Caco-2 (cell line): ENCODE data around the gene AAK1. TPM values are rescaled to one million over a fixed set of nuclear protein-coding genes. Genes with fewer than 3 reads are reported as not detected.
A peak's percentile ranks its signal among the peaks of the same experiment; 100 is the strongest.

Source experiments
- BruUV-seq: library from RNA; stranded (reverse); fragments of 400-500 nt; replicated peaks from 2 replicates; lab custom pipeline; 2021; lab: Mats Ljungman, UMichigan
- CTCF ChIA-PET: fragments of 300-600 bp; sonication (Branson Sonifier 250); formaldehyde crosslinking; loops from one replicate; lab custom pipeline; 2022; ENCODE audit warnings: antibody characterized with exemption; lab: Charles Lee
- POLR2A ChIA-PET: fragments of 300-600 bp; sonication (Branson Sonifier 250); formaldehyde crosslinking; loops from one replicate; lab custom pipeline; 2022; ENCODE audit warnings: antibody characterized with exemption; lab: Charles Lee
- DNase-seq, 2 experiments: peaks; one replicate each; pipeline versions ENCODE4 v3.0.0 to v3.0.0-alpha.2; 2020 to 2022
- H3K27me3 ChIP-seq: replicated peaks from 2 replicates; pipeline ENCODE4 v1.6.0; 2011; ENCODE audit warnings: low read length; ENCODE audit not compliant: control insufficient read depth, insufficient read depth
- H3K36me3 ChIP-seq: 2 replicates; pipeline ENCODE4 v1.5.1; 2011; ENCODE audit warnings: low read length; ENCODE audit not compliant: control insufficient read depth, insufficient read depth
- H3K4me1 ChIP-seq: fragments of 250-450 bp; sonication (Bioruptor Pico); 2 replicates; pipeline ENCODE4 v1.5.1; 2020; ENCODE audit warnings: mild to moderate bottlenecking
- H3K4me3 ChIP-seq: 2 replicates; pipeline ENCODE4 v1.5.1; 2011; ENCODE audit warnings: low read depth, mild to moderate bottlenecking, control low read depth, low read length
- H3K9me3 ChIP-seq: fragments of 250-450 bp; sonication (Bioruptor Pico); 2 replicates; pipeline ENCODE4 v1.5.1; 2020; ENCODE audit warnings: mild to moderate bottlenecking, moderate library complexity
- H3K27ac Mint-ChIP-seq: one replicate; pipeline ENCODE4 v1.8.0; 2022; ENCODE audit warnings: mixed read lengths; ENCODE audit not compliant: unreplicated experiment
- H3K27me3 Mint-ChIP-seq: one replicate; pipeline ENCODE4 v1.8.0; 2022; ENCODE audit warnings: mixed read lengths; ENCODE audit not compliant: insufficient read depth, unreplicated experiment
- H3K36me3 Mint-ChIP-seq: one replicate; pipeline ENCODE4 v1.8.0; 2022; ENCODE audit warnings: mild to moderate bottlenecking, mixed read lengths; ENCODE audit not compliant: insufficient read depth, unreplicated experiment
- H3K4me1 Mint-ChIP-seq: one replicate; pipeline ENCODE4 v1.8.0; 2022; ENCODE audit warnings: low read depth, mixed read lengths; ENCODE audit not compliant: unreplicated experiment
- H3K4me3 Mint-ChIP-seq: one replicate; pipeline ENCODE4 v1.8.0; 2022; ENCODE audit warnings: mild to moderate bottlenecking, moderate library complexity, mixed read lengths; ENCODE audit not compliant: unreplicated experiment
- H3K9me3 Mint-ChIP-seq: one replicate; pipeline ENCODE4 v1.8.0; 2022; ENCODE audit warnings: mixed read lengths; ENCODE audit not compliant: unreplicated experiment
- CTCF ChIP-seq, 2 experiments: fragments of 200-600 bp in 1 of 2; IDR thresholded peaks; 1 replicate in 1 of 2; 2 replicates in 1 of 2; pipeline versions ENCODE4 v1.5.1 to v1.8.0; 2011 to 2022; ENCODE audit warnings: antibody characterized with exemption in 1 of 2, control low read depth in 1 of 2, inconsistent platforms in 1 of 2, low read depth in 1 of 2, low read length in 1 of 2, mild to moderate bottlenecking in 1 of 2, moderate library complexity in 1 of 2; ENCODE audit not compliant: insufficient read depth in 1 of 2, severe bottlenecking in 1 of 2, unreplicated experiment in 1 of 2
- intact Hi-C: fragments of 100-400 bp; cut with micrococcal nuclease; formaldehyde crosslinking; loops from one replicate; pipeline ENCODE4 v1.10.0; 2022; ENCODE audit not compliant: unreplicated experiment
- total RNA-seq: library from RNA; stranded (reverse); gene quantifications from 2 replicates; pipeline ENCODE4 v1.2.3, GENCODE V29; 2022

The AAK1 gene
- total RNA-seq, 1 experiment from 2014 or later, result 39.7 TPM

GRCh38 chr2:69544951-69545350 lies 98.6 kb downstream of the AAK1 start:
- Mint-ChIP-seq H3K9me3 (no peaks in the 10 kb centered on the region), H3K27me3 (no peaks in the 10 kb centered on the region), H3K4me3 (no peak overlapping the region), H3K4me1 (peaks cover 7% of the 10 kb centered on the region), H3K36me3 (peaks cover 6% of the 10 kb centered on the region), H3K27ac (no peak overlapping the region)
- H3K36me3 ChIP-seq, result no peaks in the 10 kb centered on the region; the same call in 1 of the 2 replicates
- peaks cover 7% of the 10 kb centered on the region; the same call in 1 of the 2 replicates for H3K9me3 ChIP-seq
- peaks cover 11% of the 10 kb centered on the region for H3K4me1 ChIP-seq
- ChIA-PET POLR2A (no interaction called here), CTCF (no interaction called here)
- H3K27me3 ChIP-seq, result no peaks in the 10 kb centered on the region
- no peak for DNase-seq
- BruUV-seq, result no TSS peak
- H3K4me3 ChIP-seq, result no peak overlapping the region
- no peak for TF ChIP-seq CTCF (IDR thresholded peaks at IDR 0.05; ENCODE audit: insufficient read depth in 1 of 2, low read depth in 1 of 2, low read length in 1 of 2, severe bottlenecking in 1 of 2, unreplicated experiment in 1 of 2)
- intact Hi-C loops, result no loop called here

- H3K4me1 Mint-ChIP-seq, result peaks cover 13% of the 10 kb centered on the region
- no peaks in the 10 kb centered on the region for H3K9me3 Mint-ChIP-seq
- H3K4me3 Mint-ChIP-seq, result no peak overlapping the region
- H3K27ac Mint-ChIP-seq, result peak overlapping the region; percentile 55
- Histone ChIP-seq H3K36me3 (no peaks in the 10 kb centered on the region; the same call in 1 of the 2 replicates), H3K9me3 (no peaks in the 10 kb centered on the region), H3K4me3 (no peak overlapping the region), H3K27me3 (no peaks in the 10 kb centered on the region), H3K4me1 (peaks cover 17% of the 10 kb centered on the region)
- TF ChIP-seq CTCF (IDR thresholded peaks at IDR 0.05; ENCODE audit: insufficient read depth in 1 of 2, low read depth in 1 of 2, low read length in 1 of 2, severe bottlenecking in 1 of 2, unreplicated experiment in 1 of 2), result no peak
- H3K27me3 Mint-ChIP-seq, result no peaks in the 10 kb centered on the region
- intact Hi-C loops, result no loop called here
- DNase-seq, result no peak
- BruUV-seq, result no TSS peak
- POLR2A ChIA-PET, result interaction anchor here (0.6 kb wide), 1 partner anchor 14 kb away, joined by 6 read pairs; no protein-coding TSS in a partner anchor
- H3K36me3 Mint-ChIP-seq, result peaks cover 17% of the 10 kb centered on the region
- CTCF ChIA-PET, result interaction anchor here (0.8 to 1.3 kb wide), 3 partner anchors 10 to 177 kb away, joined by 3 to 12 read pairs (median 3); no protein-coding TSS in a partner anchor
Observed at GRCh38 chr2:69539549-69539908, 104.0 kb downstream of the AAK1 start.

- POLR2A ChIA-PET, result interaction anchor here (0.6 kb wide), 1 partner anchor 15 kb away, joined by 6 read pairs; no protein-coding TSS in a partner anchor
- Mint-ChIP-seq H3K36me3 (peaks cover 22% of the 10 kb centered on the region), H3K9me3 (no peaks in the 10 kb centered on the region), H3K27me3 (no peaks in the 10 kb centered on the region), H3K4me3 (peak overlapping the region; percentile 9), H3K4me1 (peaks cover 13% of the 10 kb centered on the region), H3K27ac (peak overlapping the region; percentile 55)
- H3K9me3 ChIP-seq, result no peaks in the 10 kb centered on the region
- H3K27me3 ChIP-seq, result no peaks in the 10 kb centered on the region
- no peak overlapping the region for H3K4me3 ChIP-seq
- H3K4me1 ChIP-seq, result peaks cover 17% of the 10 kb centered on the region
- CTCF ChIA-PET, result interaction anchor here (0.7 to 0.8 kb wide), 2 partner anchors 17 to 196 kb away, joined by 3 read pairs; no protein-coding TSS in a partner anchor
- TF ChIP-seq CTCF (IDR thresholded peaks at IDR 0.05; ENCODE audit: insufficient read depth in 1 of 2, low read depth in 1 of 2, low read length in 1 of 2, severe bottlenecking in 1 of 2, unreplicated experiment in 1 of 2), result no peak
- no TSS peak for BruUV-seq
- DNase-seq, result peak; percentile 21 to 47
- intact Hi-C loops, result no loop called here
- no peaks in the 10 kb centered on the region; the same call in 1 of the 2 replicates for H3K36me3 ChIP-seq
Observed at GRCh38 chr2:69538872-69539548, 104.5 kb downstream of the AAK1 start.
